ENCODE results near the gene TM7SF3.

The TM7SF3 gene

DNA sequence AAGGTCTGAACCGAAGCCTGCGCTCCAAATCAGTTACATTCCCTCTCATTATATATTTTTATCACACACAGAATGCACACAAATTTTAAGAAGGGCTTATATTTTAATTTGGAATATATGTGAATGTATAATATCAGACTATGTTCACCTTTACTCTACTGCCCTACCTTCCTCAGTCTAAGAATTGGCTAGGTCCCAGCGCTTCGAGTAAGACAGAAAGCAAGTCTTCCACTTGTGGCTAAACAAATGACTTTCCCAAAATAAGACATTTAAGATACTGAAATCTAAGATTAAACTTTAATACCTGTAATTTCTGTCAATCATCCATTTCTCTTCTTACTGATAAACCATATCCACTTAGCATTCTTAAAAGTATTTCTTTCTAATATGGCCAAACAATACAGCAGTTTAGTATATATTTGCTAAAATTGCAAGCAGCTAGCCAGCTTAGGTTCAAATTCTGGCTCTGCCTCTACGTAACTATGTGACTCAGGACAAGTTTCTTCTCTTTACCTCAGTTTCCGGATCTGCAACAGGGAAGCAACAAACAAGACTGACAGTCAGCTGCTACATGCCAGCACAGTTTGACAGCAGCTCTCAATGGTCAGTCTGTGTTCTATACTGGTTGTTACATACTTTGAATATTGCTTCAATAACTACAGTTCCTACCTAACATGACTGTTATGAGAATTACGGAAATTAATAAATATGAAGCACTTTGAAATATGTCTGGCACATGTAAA lies 78.4 kb downstream of the TM7SF3 start:
- no peak for DNase-seq (ENCODE audit: low read depth in 1 of 2, low spot score in 1 of 2)

DNA sequence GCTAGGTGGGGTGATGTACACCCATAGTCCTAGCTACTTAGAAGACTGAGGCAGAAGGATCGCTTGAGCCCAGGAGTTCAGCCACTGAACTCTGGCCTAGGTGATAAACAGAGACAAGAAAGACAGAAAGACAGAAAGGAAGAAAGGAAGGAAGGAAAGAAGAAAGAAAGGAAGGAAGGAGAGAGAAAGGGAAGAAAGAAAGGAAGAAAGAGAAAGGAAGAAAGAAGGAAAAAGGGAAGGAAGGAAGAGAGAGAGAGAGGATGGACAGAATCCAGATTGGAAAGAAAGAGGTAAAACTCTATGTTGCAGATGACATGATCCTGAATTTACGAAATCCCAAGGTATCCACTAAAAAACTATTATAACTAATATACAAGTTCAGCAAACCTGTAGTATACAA lies 84.6 kb downstream of the TM7SF3 start:
- no peak for DNase-seq (ENCODE audit: low read depth in 1 of 2, low spot score in 1 of 2)

- no peak for DNase-seq (ENCODE audit: low read depth in 1 of 2, low spot score in 1 of 2)
These were observed 85.5 kb downstream of the TM7SF3 start for GRCh38 chr12:26928661-26929060.

Measured in stimulated activated CD4-positive, alpha-beta T cell treated with anti-CD3 and anti-CD28 coated beads, Interleukin-15, amount 100 ng/mL, for 1 hour (primary cell).